ENCODE results near the gene AGAP1. TPM values are rescaled to one million over a fixed set of nuclear protein-coding genes. Genes with fewer than 3 reads are reported as not detected.

AGAP1 gene
- total RNA-seq, 1 donor from 2014 or later: 39.0 TPM

DNA sequence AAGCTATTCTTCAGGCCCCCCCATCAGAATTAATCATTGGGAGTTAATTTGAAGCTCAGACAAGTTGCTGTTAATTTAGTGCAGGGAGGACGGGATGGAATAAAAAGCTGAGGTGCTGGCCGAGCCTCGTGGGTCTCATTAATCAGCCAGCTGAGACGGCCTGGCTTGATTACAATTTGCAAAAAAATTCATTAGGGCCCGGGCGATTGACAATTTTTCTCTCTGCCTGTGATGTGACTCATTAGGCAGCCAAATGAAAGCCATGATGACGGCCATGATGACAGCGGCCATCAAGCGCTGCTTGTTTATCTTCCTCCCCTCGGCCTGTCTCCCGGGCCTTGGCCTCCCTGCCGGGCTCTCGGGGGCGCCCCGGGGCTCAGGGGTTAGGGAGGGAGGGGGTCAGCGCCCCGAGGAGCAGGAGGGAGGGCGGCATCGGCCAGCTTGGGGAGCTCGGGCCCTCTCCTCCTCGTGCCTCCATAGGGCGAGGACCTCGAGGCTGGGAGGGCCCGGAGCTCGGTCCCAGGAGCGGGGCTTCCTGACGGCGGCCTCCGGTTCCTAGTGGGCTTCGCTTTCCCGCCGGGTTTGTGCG, 669.1 kb downstream of the AGAP1 start:
- no peak for DNase-seq (ENCODE audit: low spot score)
- Mint-ChIP-seq H3K27ac (ENCODE audit: unreplicated experiment) (no peak overlapping the region), H3K36me3 (ENCODE audit: low read depth) (no peaks in the 10 kb centered on the region), H3K27me3 (ENCODE audit: low read depth) (no peaks in the 10 kb centered on the region), H3K4me1 (ENCODE audit: low read depth) (peaks cover 29% of the 10 kb centered on the region), H3K9me3 (ENCODE audit: low read depth) (no peaks in the 10 kb centered on the region), H3K4me3 (ENCODE audit: unreplicated experiment) (no peak overlapping the region)
- TF ChIP-seq, protein P1, sequence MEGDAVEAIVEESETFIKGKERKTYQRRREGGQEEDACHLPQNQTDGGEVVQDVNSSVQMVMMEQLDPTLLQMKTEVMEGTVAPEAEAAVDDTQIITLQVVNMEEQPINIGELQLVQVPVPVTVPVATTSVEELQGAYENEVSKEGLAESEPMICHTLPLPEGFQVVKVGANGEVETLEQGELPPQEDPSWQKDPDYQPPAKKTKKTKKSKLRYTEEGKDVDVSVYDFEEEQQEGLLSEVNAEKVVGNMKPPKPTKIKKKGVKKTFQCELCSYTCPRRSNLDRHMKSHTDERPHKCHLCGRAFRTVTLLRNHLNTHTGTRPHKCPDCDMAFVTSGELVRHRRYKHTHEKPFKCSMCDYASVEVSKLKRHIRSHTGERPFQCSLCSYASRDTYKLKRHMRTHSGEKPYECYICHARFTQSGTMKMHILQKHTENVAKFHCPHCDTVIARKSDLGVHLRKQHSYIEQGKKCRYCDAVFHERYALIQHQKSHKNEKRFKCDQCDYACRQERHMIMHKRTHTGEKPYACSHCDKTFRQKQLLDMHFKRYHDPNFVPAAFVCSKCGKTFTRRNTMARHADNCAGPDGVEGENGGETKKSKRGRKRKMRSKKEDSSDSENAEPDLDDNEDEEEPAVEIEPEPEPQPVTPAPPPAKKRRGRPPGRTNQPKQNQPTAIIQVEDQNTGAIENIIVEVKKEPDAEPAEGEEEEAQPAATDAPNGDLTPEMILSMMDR (IDR thresholded peaks at IDR 0.05): no peak

DNA sequence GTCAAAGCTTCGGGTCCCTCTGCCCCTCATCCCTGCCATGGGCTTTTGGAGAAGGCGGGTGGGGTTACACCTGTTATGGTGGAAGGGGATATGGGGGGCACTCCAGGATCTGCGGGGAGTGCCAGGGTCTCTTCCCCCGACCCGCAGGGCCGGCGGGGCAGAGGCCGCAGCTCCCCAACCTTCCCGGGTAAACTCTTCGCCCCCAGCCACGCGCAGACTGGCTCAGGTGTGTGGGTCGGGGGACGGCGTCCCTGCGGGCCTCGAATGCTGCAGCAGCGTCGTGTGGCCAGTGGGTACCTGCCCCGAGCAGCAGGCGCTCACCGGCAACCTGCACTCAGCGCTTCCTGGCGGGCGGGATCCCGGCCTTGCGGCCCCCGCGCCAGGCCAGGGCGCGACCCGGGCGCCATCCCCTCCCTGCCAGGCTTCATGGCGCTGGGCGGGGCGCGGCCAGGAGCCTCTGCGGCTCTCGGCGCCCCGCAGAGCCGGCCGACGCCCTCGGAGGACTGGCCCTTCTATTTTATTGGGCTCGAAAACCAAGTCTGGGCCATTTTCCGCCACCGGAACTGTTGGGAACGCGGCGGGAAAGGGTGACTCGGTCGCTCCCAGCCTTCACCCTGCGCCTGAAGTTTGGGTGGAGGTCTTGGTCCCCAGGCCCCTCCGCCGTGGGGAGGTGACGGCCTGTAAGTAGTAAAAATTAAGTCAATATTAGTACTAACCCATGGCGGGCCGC, 669.8 kb downstream of the AGAP1 start:
- TF ChIP-seq, protein P1 (IDR thresholded peaks at IDR 0.05): no peak
- Mint-ChIP-seq H3K4me1 (ENCODE audit: low read depth) (peaks cover 29% of the 10 kb centered on the region), H3K27ac (ENCODE audit: unreplicated experiment) (peak overlapping the region; percentile 36), H3K9me3 (ENCODE audit: low read depth) (no peaks in the 10 kb centered on the region), H3K36me3 (ENCODE audit: low read depth) (no peaks in the 10 kb centered on the region), H3K27me3 (ENCODE audit: low read depth) (no peaks in the 10 kb centered on the region), H3K4me3 (ENCODE audit: unreplicated experiment) (peak overlapping the region; percentile 80)
- DNase-seq (ENCODE audit: low spot score): no peak

DNA sequence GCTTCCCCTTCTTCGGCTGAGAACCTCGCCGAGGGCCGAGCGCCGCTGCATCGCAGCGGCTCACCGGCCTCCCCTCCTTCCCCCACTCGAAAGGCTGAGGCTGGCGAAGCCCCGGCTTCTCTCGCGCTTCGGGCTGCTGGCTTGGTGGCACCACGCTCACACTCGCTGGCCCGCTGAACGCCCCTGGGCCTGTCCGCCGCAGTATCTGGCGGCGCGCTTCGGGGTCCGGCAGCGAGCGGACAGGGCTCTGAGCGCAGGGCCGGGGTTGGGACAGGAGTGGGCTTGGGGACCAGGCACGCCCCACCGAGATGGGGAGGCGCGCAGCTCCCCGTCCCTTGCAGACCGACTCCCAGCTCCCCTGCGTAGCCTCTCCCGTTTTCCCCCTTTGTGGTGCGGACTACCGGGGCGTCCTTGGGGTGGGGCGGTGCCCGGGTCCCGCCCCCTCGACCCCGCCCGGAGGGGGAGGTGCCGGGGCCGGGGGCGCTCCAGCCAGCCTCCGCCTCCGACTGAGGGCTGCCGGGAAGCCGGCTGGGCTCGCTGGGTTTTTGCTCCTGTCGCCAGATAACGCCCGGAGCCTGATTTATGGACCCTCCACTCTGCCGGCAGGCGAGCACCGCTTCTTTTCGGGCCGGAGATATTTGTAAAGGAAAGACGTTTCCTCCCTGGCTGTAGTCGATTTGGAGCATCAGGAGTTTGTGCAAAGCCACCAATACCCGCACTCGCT, 670.5 kb downstream of the AGAP1 start:
- H3K4me3 Mint-ChIP-seq (ENCODE audit: unreplicated experiment): peak overlapping the region; percentile 80
- H3K36me3 Mint-ChIP-seq (ENCODE audit: low read depth): peaks cover under 1% of the 10 kb centered on the region
- H3K4me1 Mint-ChIP-seq (ENCODE audit: low read depth): peaks cover 34% of the 10 kb centered on the region
- H3K9me3 Mint-ChIP-seq (ENCODE audit: low read depth): no peaks in the 10 kb centered on the region
- peaks cover 3% of the 10 kb centered on the region for H3K27me3 Mint-ChIP-seq (ENCODE audit: low read depth)
- TF ChIP-seq, protein P1 (IDR thresholded peaks at IDR 0.05): no peak
- DNase-seq (ENCODE audit: low spot score): no peak
- peak overlapping the region; percentile 82 for H3K27ac Mint-ChIP-seq (ENCODE audit: unreplicated experiment)

DNA sequence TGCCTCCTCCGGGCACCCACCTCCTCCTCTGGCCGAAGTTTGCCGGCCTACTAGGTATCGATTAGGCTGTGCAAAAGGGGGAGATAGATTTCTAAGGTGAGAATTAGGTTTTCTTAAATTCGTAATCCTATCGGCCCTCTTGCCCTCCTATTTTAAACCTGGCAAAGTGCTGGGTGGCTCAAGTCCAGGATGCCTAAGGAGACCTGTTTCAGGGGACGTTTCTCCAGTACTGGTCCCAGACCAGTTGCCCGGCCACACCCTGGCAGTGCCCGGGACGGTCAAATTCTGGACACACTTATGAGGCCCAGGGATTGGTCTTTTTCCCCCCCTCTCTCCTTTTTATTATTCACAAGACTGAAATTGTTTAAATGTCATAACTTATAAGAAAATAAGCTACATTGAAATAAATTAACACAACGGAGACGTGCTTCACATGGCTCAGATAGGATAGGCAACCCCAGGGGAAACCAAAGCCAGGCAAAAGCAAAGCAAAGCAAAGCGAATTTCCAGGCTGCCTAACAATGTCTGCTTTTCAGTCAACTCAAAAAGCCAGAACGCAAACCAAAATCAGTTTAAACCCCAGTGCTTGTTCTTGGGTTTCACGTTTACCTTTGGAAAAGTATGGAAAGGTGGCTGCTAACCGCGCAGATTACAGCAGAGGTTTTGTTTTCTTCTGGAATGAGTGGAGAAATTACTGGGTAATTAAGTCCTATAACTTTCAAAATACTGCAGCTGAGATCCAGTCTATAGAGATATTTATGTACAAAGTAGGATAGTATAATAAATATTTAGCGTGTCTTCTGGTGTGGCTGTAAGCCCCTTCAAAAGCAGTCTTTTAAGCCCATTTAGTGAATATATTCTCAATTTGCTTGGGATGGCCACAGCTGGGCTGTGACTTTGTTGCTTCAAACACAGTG, 671.3 kb downstream of the AGAP1 start:
- peak overlapping the region; percentile 85 for H3K27ac Mint-ChIP-seq (ENCODE audit: unreplicated experiment)
- H3K4me3 Mint-ChIP-seq (ENCODE audit: unreplicated experiment): peak overlapping the region; percentile 80
- DNase-seq (ENCODE audit: low spot score): no peak
- H3K36me3 Mint-ChIP-seq (ENCODE audit: low read depth): peaks cover 2% of the 10 kb centered on the region
- peaks cover 39% of the 10 kb centered on the region for H3K4me1 Mint-ChIP-seq (ENCODE audit: low read depth)
- peaks cover 7% of the 10 kb centered on the region for H3K27me3 Mint-ChIP-seq (ENCODE audit: low read depth)
- TF ChIP-seq, protein P1 (IDR thresholded peaks at IDR 0.05): no peak
- no peaks in the 10 kb centered on the region for H3K9me3 Mint-ChIP-seq (ENCODE audit: low read depth)
